Heart right ventricle (tissue), 16 donors: ENCODE data around the gene NLGN3. TPM values are rescaled to one million over a fixed set of nuclear protein-coding genes. Genes with fewer than 3 reads are reported as not detected.
A peak's percentile ranks its signal among the peaks of the same experiment; 100 is the strongest.

Experiments used
- ATAC-seq, 8 donors: fragments of 200-7000 bp; cut with Tn5 transposase; one replicate each; pipeline ENCODE4 v1.9.1; 2020; ENCODE audit warnings: mild to moderate bottlenecking in 8 of 8, moderate library complexity in 8 of 8, moderate number of reproducible peaks in 1 of 8
- DNase-seq, 2 donors: peaks; one replicate each; pipeline ENCODE4 v3.0.0-alpha.2; 2020
- H3K27ac ChIP-seq, 10 donors: fragments of 200-600 bp; sonication (generic) in 2 of 10; one replicate each; pipeline versions ENCODE4 v1.5.0 to v1.8.0; 2020 to 2022; ENCODE audit warnings: mild to moderate bottlenecking in 3 of 10
- H3K27me3 ChIP-seq, 7 donors: fragments of 200-600 bp; one replicate each; pipeline ENCODE4 v1.8.0; 2021 to 2022; ENCODE audit warnings: mild to moderate bottlenecking in 2 of 7
- H3K36me3 ChIP-seq, 9 donors: fragments of 200-600 bp; sonication (generic) in 1 of 9; one replicate each; pipeline versions ENCODE4 v1.5.0 to v1.8.0; 2020 to 2022; ENCODE audit warnings: mild to moderate bottlenecking in 2 of 9
- H3K4me1 ChIP-seq, 9 donors: fragments of 200-600 bp; sonication (generic) in 1 of 9; one replicate each; pipeline versions ENCODE4 v1.5.0 to v1.8.0; 2020 to 2022; ENCODE audit warnings: mild to moderate bottlenecking in 4 of 9
- H3K4me3 ChIP-seq, 10 donors: fragments of 200-600 bp; sonication (generic) in 2 of 10; one replicate each; pipeline versions ENCODE4 v1.5.0 to v1.8.0; 2020 to 2022; ENCODE audit warnings: mild to moderate bottlenecking in 7 of 10, moderate library complexity in 2 of 10
- H3K9me3 ChIP-seq, 11 donors: fragments of 200-600 bp in 10 of 11; sonication (generic) in 2 of 11; one replicate each; pipeline versions ENCODE4 v1.5.0 to v1.8.0; 2013 to 2022; ENCODE audit warnings: mild to moderate bottlenecking in 2 of 11, control low read depth in 1 of 11, moderate library complexity in 1 of 11
- WGBS, 2 donors: extraction: QIAGEN DNeasy Blood & Tissue Kit; methylation state at CpG; one replicate each; pipeline ENCODE4 v1.1.7; 2013; ENCODE audit warnings: inconsistent platforms in 1 of 2; 5-methylcytosine and 5-hydroxymethylcytosine counted together
- intact Hi-C, 10 donors: fragments of 100-400 bp; cut with DNase I; formaldehyde crosslinking; loops; one replicate each; pipeline versions ENCODE4 v1.11.1 to v1.14.2; 2022
- polyA plus RNA-seq, 2 donors: library from polyadenylated mRNA; stranded (reverse); fragments of 200-250 nt; gene quantifications; one replicate each; pipeline ENCODE4 v1.2.3, GENCODE V29; 2013
- total RNA-seq, 10 donors: library from RNA; stranded (reverse); fragmentation: NEBNext Ultra II Directional in 3 of 10; extraction: Animal tissue kit (Norgen Biotek cat#: 25700) in 3 of 10; gene quantifications; one replicate each; pipeline versions ENCODE4 v1.2.1 to v1.2.4, GENCODE V29; 2021 to 2023
- TF ChIP-seq, protein P1 (sequence below), 9 donors: fragments of 200-600 bp; sonication (generic) in 2 of 9; IDR thresholded peaks; one replicate each; pipeline versions ENCODE4 v1.5.0 to v1.8.0; 2021 to 2022; ENCODE audit warnings: antibody characterized with exemption in 9 of 9, mild to moderate bottlenecking in 5 of 9, moderate library complexity in 1 of 9
- donor health status: Arrhythmogenic right ventricular cardiomyopathy.
- donor health status: ischemic (EF 13 %, LVEDD 7.1; RV severe dilation, severe dysfunction).
- donor health status: healthy with polysubstance abuse.
- donor health status: DM: no; HTN: yes; CAD: no.
- donor health status: DM: no; HTN: no; CAD: no.
- donor health status: ischemic (EF 25% LVEDD 6.9; RV normal size, moderate dysfunction).
- donor health status: ischemic (EF 25% LVEDD 5.7; RV mildly dilated, moderate dysfunction).
- donor health status: healthy.
- donor health status: DM: yes; HTN: yes; CAD: no.
- donor health status: Ischemic cardiomyopathy.
- donor health status: ischemic (EF 35%, LVEDD 5.7; RV mildly dilated, moderate dysfunction).
- donor health status: nonischemic (EF 11% LVEDD 7.7; RV severe dilation, severe dysfunction).
- donor health status: DM: yes; HTN: yes; CAD: no.
- donor health status: PGD.
- donor health status: ischemic (EF 29% LVEDD 5.4; RV normal size, mild dysfunction).
- donor health status: nonischemic (EF 23%, LVEDD 6.1; RV moderate dilation, normal function).

The NLGN3 gene
- total and polyA plus RNA-seq, 12 donors, result 0.16 to 0.94 (median 0.51) TPM

- H3K4me1 ChIP-seq, result no peaks in the 10 kb centered on the region
- no peak overlapping the region for H3K4me3 ChIP-seq
- TF ChIP-seq, protein P1, sequence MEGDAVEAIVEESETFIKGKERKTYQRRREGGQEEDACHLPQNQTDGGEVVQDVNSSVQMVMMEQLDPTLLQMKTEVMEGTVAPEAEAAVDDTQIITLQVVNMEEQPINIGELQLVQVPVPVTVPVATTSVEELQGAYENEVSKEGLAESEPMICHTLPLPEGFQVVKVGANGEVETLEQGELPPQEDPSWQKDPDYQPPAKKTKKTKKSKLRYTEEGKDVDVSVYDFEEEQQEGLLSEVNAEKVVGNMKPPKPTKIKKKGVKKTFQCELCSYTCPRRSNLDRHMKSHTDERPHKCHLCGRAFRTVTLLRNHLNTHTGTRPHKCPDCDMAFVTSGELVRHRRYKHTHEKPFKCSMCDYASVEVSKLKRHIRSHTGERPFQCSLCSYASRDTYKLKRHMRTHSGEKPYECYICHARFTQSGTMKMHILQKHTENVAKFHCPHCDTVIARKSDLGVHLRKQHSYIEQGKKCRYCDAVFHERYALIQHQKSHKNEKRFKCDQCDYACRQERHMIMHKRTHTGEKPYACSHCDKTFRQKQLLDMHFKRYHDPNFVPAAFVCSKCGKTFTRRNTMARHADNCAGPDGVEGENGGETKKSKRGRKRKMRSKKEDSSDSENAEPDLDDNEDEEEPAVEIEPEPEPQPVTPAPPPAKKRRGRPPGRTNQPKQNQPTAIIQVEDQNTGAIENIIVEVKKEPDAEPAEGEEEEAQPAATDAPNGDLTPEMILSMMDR (IDR thresholded peaks at IDR 0.05), result no peak
- no peak overlapping the region for H3K27ac ChIP-seq
- no peak for DNase-seq
- no peaks in the 10 kb centered on the region for H3K36me3 ChIP-seq
- no peak for ATAC-seq
- no peaks in the 10 kb centered on the region for H3K9me3 ChIP-seq
- H3K27me3 ChIP-seq, result no peaks in the 10 kb centered on the region
- intact Hi-C loops, result no loop called here
These were observed 46.6 kb downstream of the NLGN3 start for GRCh38 chrX:71191248-71191647.

DNA sequence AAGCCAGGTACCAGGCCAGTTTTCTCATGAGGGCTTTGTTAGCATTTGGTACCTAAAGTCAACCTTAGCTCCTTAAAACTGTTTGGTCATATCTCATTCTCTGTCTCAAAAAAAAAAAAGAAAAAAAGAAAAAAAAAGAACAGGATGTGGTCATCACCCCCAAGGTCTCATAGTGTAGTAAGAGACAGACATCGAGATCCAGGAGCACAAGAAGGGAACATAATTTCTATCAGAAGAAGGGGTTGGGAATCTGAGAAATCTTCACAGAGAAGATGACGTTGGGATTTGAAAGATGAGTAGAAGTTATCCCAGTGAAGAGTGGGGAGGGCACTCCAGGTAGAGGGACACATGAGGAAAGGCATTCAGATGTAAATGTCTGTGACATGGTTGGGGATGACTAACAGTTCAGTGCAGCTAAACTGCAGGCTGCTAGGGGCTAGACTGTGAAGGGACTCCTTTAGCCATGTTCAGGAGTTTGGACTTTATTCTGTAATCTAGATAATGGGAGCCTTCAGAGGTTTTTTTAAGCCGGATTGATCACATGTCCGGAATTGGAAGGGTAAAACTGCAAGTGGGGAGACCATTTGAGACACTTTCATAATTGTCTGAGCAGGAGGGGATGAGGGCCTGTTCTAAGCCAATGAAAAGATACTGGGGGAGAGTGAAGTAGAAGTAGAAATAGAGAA lies 51.5 kb downstream of the NLGN3 start:
- no peak for DNase-seq
- Histone ChIP-seq H3K27ac (peak overlapping the region in 1 of 10 donors; percentile 47), H3K27me3 (no peaks in the 10 kb centered on the region), H3K4me1 (no peaks in the 10 kb centered on the region), H3K4me3 (peak overlapping the region in 1 of 10 donors; percentile 50), H3K9me3 (no peaks in the 10 kb centered on the region), H3K36me3 (no peaks in the 10 kb centered on the region)
- 64 to 73% methylated on average over 4 of the region's 4 CpGs for WGBS, 2 donors
- TF ChIP-seq, protein P1 (IDR thresholded peaks at IDR 0.05), result no peak
- intact Hi-C loops, result no loop called here
- no peak for ATAC-seq

DNA sequence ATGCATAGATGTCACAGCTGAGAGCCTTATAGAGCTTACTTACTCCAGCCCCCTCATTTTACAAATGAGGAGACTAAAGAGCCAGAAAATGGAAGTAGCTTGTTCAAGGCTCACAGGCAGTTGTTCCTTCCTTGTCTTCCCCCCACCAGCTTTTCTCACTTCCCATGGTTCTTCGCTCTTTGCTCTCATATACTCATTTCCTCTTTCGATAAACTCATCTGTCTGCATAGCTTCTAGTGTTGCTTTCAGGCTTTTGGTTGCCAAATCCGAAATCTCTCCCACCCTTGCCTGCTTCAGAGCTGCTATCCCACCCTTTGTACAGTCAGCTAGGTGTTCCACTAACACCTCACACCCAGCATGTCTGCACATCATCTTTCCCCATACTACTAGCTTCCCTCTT lies 53.4 kb downstream of the NLGN3 start:
- H3K4me3 ChIP-seq, result peak overlapping the region in 3 of 10 donors; percentile 7 to 50 (median 11)
- intact Hi-C loops, result no loop called here
- no peaks in the 10 kb centered on the region for H3K9me3 ChIP-seq
- no peaks in the 10 kb centered on the region for H3K4me1 ChIP-seq
- H3K36me3 ChIP-seq, result no peaks in the 10 kb centered on the region
- DNase-seq, result no peak
- H3K27me3 ChIP-seq, result no peaks in the 10 kb centered on the region
- TF ChIP-seq, protein P1 (IDR thresholded peaks at IDR 0.05), result no peak
- peak overlapping the region in 1 of 10 donors; percentile 80 for H3K27ac ChIP-seq
- ATAC-seq, result no peak
- 61 to 75% methylated on average over 3 of the region's 3 CpGs for WGBS, 2 donors

GRCh38 chrX:71199252-71200008 lies 54.8 kb downstream of the NLGN3 start:
- ATAC-seq (no peak), DNase-seq (no peak)
- H3K9me3 ChIP-seq, result no peaks in the 10 kb centered on the region
- no peaks in the 10 kb centered on the region for H3K4me1 ChIP-seq
- 88 to 92% methylated on average over 7 of the region's 7 CpGs for WGBS, 2 donors
- H3K27ac ChIP-seq, result no peak overlapping the region
- TF ChIP-seq, protein P1 (IDR thresholded peaks at IDR 0.05), result no peak
- H3K27me3 ChIP-seq, result no peaks in the 10 kb centered on the region
- no peak overlapping the region for H3K4me3 ChIP-seq
- H3K36me3 ChIP-seq, result no peaks in the 10 kb centered on the region
- intact Hi-C loops, result no loop called here
